NT2/D1 (cell line): ENCODE data around the gene GCSAM.

ENCODE experiments used
- SUZ12 ChIP-seq: IDR thresholded peaks from 2 replicates; pipeline ENCODE4 v1.6.1; 2011; ENCODE audit not compliant: insufficient read length, insufficient read depth; ENCODE audit errors: extremely low read depth
- YY1 ChIP-seq: IDR thresholded peaks from 2 replicates; pipeline ENCODE4 v1.6.1; 2011; ENCODE audit not compliant: insufficient read length, insufficient read depth
- ZNF274 ChIP-seq: IDR thresholded peaks from 2 replicates; pipeline ENCODE4 v1.6.1; 2011; ENCODE audit warnings: mild to moderate bottlenecking, low read depth, low read length

DNA sequence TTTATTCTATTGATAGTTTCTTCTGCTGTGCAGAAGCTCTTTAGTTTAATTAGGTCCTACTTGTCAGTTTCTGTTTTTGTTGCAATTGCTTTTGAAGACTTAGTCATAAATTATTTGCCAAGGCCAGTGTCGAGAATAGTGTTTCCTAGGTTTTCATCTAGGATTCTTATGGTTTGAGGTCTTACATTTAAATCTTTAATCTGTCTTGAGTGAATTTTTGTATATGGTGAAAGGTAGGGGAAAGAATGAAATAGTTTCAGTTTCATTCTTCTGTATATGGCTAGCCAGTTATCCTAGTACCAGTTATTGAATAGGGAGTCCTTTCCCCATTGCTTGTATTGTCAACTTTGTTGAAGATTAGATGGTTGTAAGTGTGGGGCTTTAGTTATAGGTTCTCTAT, 10.6 kb upstream of the GCSAM start:
- TF ChIP-seq YY1 (no peak), ZNF274 (no peak), SUZ12 (no peak)
